22Rv1 (cell line): Measurements from ENCODE around the gene LYAR.

Experiments used
- ZFX ChIP-seq: fragments of 450-650 bp; IDR thresholded peaks from 2 replicates; pipeline ENCODE4 v1.6.1; 2017; ENCODE audit warnings: antibody characterized with exemption, borderline replicate concordance
- TF ChIP-seq, protein P1 (sequence below): fragments of 450-650 bp; IDR thresholded peaks from 2 replicates; pipeline ENCODE4 v1.5.1; 2017; ENCODE audit warnings: mild to moderate bottlenecking

DNA sequence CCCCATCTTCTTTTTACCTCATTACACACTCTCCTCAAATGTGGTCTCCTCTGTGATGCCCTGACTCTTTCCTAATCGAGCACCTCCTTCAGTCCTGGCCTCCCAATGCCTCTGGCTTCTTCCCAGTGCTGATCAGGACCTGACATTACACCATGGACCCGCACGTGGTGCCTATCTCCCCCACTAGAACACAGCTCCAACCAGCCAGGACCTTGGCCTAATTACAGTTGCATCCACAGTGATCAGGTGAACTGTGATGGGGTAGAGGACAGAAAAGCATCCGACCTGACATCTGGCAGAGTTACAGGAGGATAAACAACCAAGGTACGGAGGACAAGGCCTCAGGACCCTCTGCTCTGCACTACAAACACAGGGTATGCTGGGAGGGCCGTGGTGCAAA lies 12.4 kb downstream of the LYAR start:
- TF ChIP-seq, protein P1, sequence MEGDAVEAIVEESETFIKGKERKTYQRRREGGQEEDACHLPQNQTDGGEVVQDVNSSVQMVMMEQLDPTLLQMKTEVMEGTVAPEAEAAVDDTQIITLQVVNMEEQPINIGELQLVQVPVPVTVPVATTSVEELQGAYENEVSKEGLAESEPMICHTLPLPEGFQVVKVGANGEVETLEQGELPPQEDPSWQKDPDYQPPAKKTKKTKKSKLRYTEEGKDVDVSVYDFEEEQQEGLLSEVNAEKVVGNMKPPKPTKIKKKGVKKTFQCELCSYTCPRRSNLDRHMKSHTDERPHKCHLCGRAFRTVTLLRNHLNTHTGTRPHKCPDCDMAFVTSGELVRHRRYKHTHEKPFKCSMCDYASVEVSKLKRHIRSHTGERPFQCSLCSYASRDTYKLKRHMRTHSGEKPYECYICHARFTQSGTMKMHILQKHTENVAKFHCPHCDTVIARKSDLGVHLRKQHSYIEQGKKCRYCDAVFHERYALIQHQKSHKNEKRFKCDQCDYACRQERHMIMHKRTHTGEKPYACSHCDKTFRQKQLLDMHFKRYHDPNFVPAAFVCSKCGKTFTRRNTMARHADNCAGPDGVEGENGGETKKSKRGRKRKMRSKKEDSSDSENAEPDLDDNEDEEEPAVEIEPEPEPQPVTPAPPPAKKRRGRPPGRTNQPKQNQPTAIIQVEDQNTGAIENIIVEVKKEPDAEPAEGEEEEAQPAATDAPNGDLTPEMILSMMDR, result no peak
- no peak for TF ChIP-seq ZFX
